ENCODE data around the gene ELSPBP1.

The ELSPBP1 gene

DNA sequence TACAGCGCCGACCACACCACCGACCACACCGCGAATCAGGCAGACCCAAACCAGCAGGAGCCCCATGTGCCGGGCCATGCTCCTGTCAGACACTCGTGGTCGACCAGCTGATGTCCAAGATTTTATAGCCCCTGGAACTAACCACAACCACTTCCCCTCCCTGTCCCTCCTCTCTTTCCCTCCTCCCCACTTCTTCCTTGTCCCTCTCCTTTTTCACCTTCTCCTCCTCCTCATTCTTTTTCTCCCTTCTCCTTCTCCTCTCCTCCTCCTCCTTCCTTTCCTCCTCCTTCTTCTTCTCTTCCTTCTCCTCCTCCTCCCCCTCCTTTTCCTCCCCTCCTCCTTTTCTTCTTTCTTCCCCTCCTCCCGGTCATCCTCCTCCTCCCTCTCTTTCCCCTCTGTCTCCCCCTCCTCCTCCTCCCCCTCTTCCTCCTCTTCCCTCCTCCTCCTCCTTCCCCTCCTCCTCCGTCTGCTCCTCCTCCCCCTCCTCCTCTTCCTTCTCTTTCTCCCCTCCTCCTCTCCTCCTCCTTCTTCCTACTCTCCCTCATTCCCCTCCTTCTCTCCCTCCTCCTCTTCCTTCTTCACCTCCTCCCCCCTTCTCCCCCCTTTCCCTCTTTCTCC, 3.1 kb upstream of the ELSPBP1 start:
- no peaks in the 10 kb centered on the region for H3K36me3 ChIP-seq (ENCODE audit: low read depth)
- no peaks in the 10 kb centered on the region for H3K9me3 ChIP-seq (ENCODE audit: severe bottlenecking)
- peaks cover 17% of the 10 kb centered on the region for H3K27me3 ChIP-seq (ENCODE audit: insufficient read depth, poor library complexity, severe bottlenecking)
- ATAC-seq (ENCODE audit: low read depth) (no peak), DNase-seq (ENCODE audit: low spot score) (no peak)
- no peak overlapping the region for H3K27ac ChIP-seq (ENCODE audit: poor library complexity, severe bottlenecking)
- TF ChIP-seq, protein P1, sequence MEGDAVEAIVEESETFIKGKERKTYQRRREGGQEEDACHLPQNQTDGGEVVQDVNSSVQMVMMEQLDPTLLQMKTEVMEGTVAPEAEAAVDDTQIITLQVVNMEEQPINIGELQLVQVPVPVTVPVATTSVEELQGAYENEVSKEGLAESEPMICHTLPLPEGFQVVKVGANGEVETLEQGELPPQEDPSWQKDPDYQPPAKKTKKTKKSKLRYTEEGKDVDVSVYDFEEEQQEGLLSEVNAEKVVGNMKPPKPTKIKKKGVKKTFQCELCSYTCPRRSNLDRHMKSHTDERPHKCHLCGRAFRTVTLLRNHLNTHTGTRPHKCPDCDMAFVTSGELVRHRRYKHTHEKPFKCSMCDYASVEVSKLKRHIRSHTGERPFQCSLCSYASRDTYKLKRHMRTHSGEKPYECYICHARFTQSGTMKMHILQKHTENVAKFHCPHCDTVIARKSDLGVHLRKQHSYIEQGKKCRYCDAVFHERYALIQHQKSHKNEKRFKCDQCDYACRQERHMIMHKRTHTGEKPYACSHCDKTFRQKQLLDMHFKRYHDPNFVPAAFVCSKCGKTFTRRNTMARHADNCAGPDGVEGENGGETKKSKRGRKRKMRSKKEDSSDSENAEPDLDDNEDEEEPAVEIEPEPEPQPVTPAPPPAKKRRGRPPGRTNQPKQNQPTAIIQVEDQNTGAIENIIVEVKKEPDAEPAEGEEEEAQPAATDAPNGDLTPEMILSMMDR (IDR thresholded peaks at IDR 0.05; ENCODE audit: poor library complexity, severe bottlenecking): no peak
- H3K4me3 ChIP-seq (ENCODE audit: severe bottlenecking): no peak overlapping the region
- no peaks in the 10 kb centered on the region for H3K4me1 ChIP-seq (ENCODE audit: insufficient read depth, poor library complexity, severe bottlenecking)

GRCh38 chr19:47992070-47992469, 2.4 kb upstream of the ELSPBP1 start, which contains the start of gene BSPH1:
Gene BSPH1, minus strand, starts transcription at chr19:47992170. Its CDS starts 89 bp downstream, at chr19:47992081.
- Histone ChIP-seq H3K4me1 (ENCODE audit: insufficient read depth, poor library complexity, severe bottlenecking) (no peaks in the 10 kb centered on the region), H3K9me3 (ENCODE audit: severe bottlenecking) (no peaks in the 10 kb centered on the region), H3K27me3 (ENCODE audit: insufficient read depth, poor library complexity, severe bottlenecking) (peaks cover 17% of the 10 kb centered on the region), H3K27ac (ENCODE audit: poor library complexity, severe bottlenecking) (no peak within 1 kb of the TSS), H3K4me3 (ENCODE audit: severe bottlenecking) (no peak within 1 kb of the TSS), H3K36me3 (ENCODE audit: low read depth) (no peaks in the 10 kb centered on the region)
- ATAC-seq (ENCODE audit: low read depth) (no peak), DNase-seq (ENCODE audit: low spot score) (no peak)
- TF ChIP-seq, protein P1 (IDR thresholded peaks at IDR 0.05; ENCODE audit: poor library complexity, severe bottlenecking): no peak

DNA sequence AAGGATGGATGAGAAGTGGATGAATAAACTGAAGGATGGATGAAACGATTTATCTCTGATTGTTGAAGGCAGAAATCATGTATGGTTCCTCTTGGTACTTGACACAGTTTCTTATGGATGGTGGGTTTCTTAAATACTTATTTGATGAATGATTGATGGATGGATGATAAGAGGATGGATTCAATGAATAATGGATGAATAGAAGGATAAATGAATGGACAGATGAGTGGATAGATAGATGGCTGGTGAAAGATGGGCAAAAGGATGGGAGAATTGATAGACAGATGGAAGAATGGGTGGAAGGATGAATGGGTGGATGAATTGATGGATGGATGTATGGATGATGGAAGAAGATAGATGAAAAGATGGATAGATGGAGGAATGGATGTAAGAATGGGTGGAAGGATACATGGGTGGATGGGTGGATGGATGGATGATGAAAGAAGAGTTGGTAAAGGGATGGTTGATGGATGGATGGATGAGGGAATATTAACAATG, 1.8 kb downstream of the ELSPBP1 start:
- no peaks in the 10 kb centered on the region for H3K36me3 ChIP-seq (ENCODE audit: low read depth)
- peaks cover 5% of the 10 kb centered on the region for H3K27me3 ChIP-seq (ENCODE audit: insufficient read depth, poor library complexity, severe bottlenecking)
- no peaks in the 10 kb centered on the region for H3K9me3 ChIP-seq (ENCODE audit: severe bottlenecking)
- H3K27ac ChIP-seq (ENCODE audit: poor library complexity, severe bottlenecking): no peak overlapping the region
- no peaks in the 10 kb centered on the region for H3K4me1 ChIP-seq (ENCODE audit: insufficient read depth, poor library complexity, severe bottlenecking)
- TF ChIP-seq, protein P1 (IDR thresholded peaks at IDR 0.05; ENCODE audit: poor library complexity, severe bottlenecking): no peak
- ATAC-seq (ENCODE audit: low read depth) (no peak), DNase-seq (ENCODE audit: low spot score) (no peak)
- H3K4me3 ChIP-seq (ENCODE audit: severe bottlenecking): no peak overlapping the region

- no peaks in the 10 kb centered on the region for H3K9me3 ChIP-seq (ENCODE audit: severe bottlenecking)
- H3K36me3 ChIP-seq (ENCODE audit: low read depth): no peaks in the 10 kb centered on the region
- no peak overlapping the region for H3K27ac ChIP-seq (ENCODE audit: poor library complexity, severe bottlenecking)
- ATAC-seq (ENCODE audit: low read depth) (no peak), DNase-seq (ENCODE audit: low spot score) (no peak)
- H3K4me3 ChIP-seq (ENCODE audit: severe bottlenecking): no peak overlapping the region
- no peaks in the 10 kb centered on the region for H3K27me3 ChIP-seq (ENCODE audit: insufficient read depth, poor library complexity, severe bottlenecking)
- TF ChIP-seq, protein P1 (IDR thresholded peaks at IDR 0.05; ENCODE audit: poor library complexity, severe bottlenecking): no peak
- H3K4me1 ChIP-seq (ENCODE audit: insufficient read depth, poor library complexity, severe bottlenecking): no peaks in the 10 kb centered on the region
Measured at GRCh38 chr19:47998800-47999199, 4.4 kb downstream of the ELSPBP1 start.

- Histone ChIP-seq H3K27me3 (ENCODE audit: insufficient read depth, poor library complexity, severe bottlenecking) (no peaks in the 10 kb centered on the region), H3K36me3 (ENCODE audit: low read depth) (no peaks in the 10 kb centered on the region), H3K4me3 (ENCODE audit: severe bottlenecking) (no peak overlapping the region), H3K27ac (ENCODE audit: poor library complexity, severe bottlenecking) (no peak overlapping the region), H3K9me3 (ENCODE audit: severe bottlenecking) (no peaks in the 10 kb centered on the region), H3K4me1 (ENCODE audit: insufficient read depth, poor library complexity, severe bottlenecking) (no peaks in the 10 kb centered on the region)
- DNase-seq (ENCODE audit: low spot score) (no peak), ATAC-seq (ENCODE audit: low read depth) (no peak)
- TF ChIP-seq, protein P1 (IDR thresholded peaks at IDR 0.05; ENCODE audit: poor library complexity, severe bottlenecking): no peak
Measured at GRCh38 chr19:48000846-48001245, 6.4 kb downstream of the ELSPBP1 start.
